HEK293 (cell line): ENCODE results near the gene DDRGK1.
"Not testable (repeated sequence)": the region's sequence is repeated elsewhere in the genome, so short reads cannot be mapped to it uniquely, and the experiment has no call there.

ENCODE experiments used
- CTCF ChIA-PET: fragments of 350-600 bp; formaldehyde crosslinking; extraction: SDS; loops from one replicate; lab custom pipeline; 2021; ENCODE audit warnings: antibody characterized with exemption; lab: Yijun Ruan, JAX
- POLR2A ChIA-PET: fragments of 300-600 bp; formaldehyde crosslinking; extraction: SDS; loops from one replicate; lab custom pipeline; 2020; ENCODE audit warnings: antibody characterized with exemption, inconsistent platforms; lab: Yijun Ruan, JAX
- H3K27ac ChIP-seq: fragments of 200-500 bp; sonication (Bioruptor generic); 2 replicates; pipeline ENCODE4 v1.5.1; 2014; ENCODE audit warnings: low read depth, low read length, control low read depth, inconsistent platforms; ENCODE audit errors: extremely low read depth
- H3K36me3 ChIP-seq, 2 experiments: fragments of 200-500 bp in 1 of 2; sonication (Bioruptor generic) in 1 of 2; 1 replicate in 1 of 2; 2 replicates in 1 of 2; pipeline ENCODE4 v1.5.1; 2014 to 2017; ENCODE audit warnings: inconsistent platforms in 2 of 2, low read length in 2 of 2; ENCODE audit not compliant: control insufficient read depth in 2 of 2, insufficient read depth in 1 of 2
- H3K4me1 ChIP-seq: fragments of 200-500 bp; sonication (Bioruptor generic); 2 replicates; pipeline ENCODE4 v1.5.1; 2014; ENCODE audit warnings: mild to moderate bottlenecking, low read length, inconsistent platforms; ENCODE audit not compliant: control insufficient read depth, insufficient read depth
- H3K4me3 ChIP-seq: 2 replicates; pipeline ENCODE4 v1.5.1; 2011; ENCODE audit warnings: low read depth, mild to moderate bottlenecking, control low read depth, low read length, moderate library complexity
- H3K9me3 ChIP-seq: fragments of 200-500 bp; sonication (Bioruptor generic); 2 replicates; pipeline ENCODE4 v1.5.1; 2014; ENCODE audit warnings: low read depth, low read length, inconsistent platforms; ENCODE audit not compliant: control insufficient read depth, insufficient read depth
- CTCF ChIP-seq: fragments of 450-650 bp; formaldehyde crosslinking; IDR thresholded peaks from 2 replicates; pipeline ENCODE4 v1.5.1; 2016; ENCODE audit warnings: missing biosample characterization, missing genetic modification characterization
- GLIS2 ChIP-seq: fragments of 450-650 bp; formaldehyde crosslinking; IDR thresholded peaks from 2 replicates; pipeline ENCODE4 v1.5.1; 2016; ENCODE audit warnings: missing biosample characterization, missing genetic modification characterization
- KLF17 ChIP-seq: fragments of 450-650 bp; formaldehyde crosslinking; IDR thresholded peaks from 2 replicates; pipeline ENCODE4 v1.5.1; 2016; ENCODE audit warnings: missing biosample characterization, missing genetic modification characterization
- PATZ1 ChIP-seq: fragments of 450-650 bp; formaldehyde crosslinking; IDR thresholded peaks from 2 replicates; pipeline ENCODE4 v1.5.1; 2016; ENCODE audit warnings: missing biosample characterization, missing genetic modification characterization
- SCRT1 ChIP-seq: fragments of 450-650 bp; formaldehyde crosslinking; IDR thresholded peaks from 2 replicates; pipeline ENCODE4 v1.5.1; 2016; ENCODE audit warnings: missing biosample characterization, missing genetic modification characterization, borderline replicate concordance
- SCRT2 ChIP-seq: fragments of 450-650 bp; formaldehyde crosslinking; IDR thresholded peaks from 2 replicates; pipeline ENCODE4 v1.5.1; 2016; ENCODE audit warnings: missing biosample characterization, missing genetic modification characterization
- TCF7L2 ChIP-seq: IDR thresholded peaks from 2 replicates; pipeline ENCODE4 v1.6.1; 2011; ENCODE audit warnings: low read depth, mild to moderate bottlenecking, inconsistent platforms, low read length, moderate library complexity, borderline replicate concordance
- ZFHX2 ChIP-seq: fragments of 450-650 bp; formaldehyde crosslinking; conservative IDR thresholded peaks from 2 replicates; pipeline ENCODE4 v1.5.1; 2016; ENCODE audit warnings: missing biosample characterization, missing genetic modification characterization
- ZFP41 ChIP-seq: fragments of 450-650 bp; formaldehyde crosslinking; IDR thresholded peaks from 2 replicates; pipeline ENCODE4 v1.5.1; 2016; ENCODE audit warnings: missing biosample characterization, missing genetic modification characterization, borderline replicate concordance
- ZIC2 ChIP-seq: fragments of 450-650 bp; formaldehyde crosslinking; IDR thresholded peaks from 2 replicates; pipeline ENCODE4 v1.5.1; 2016; ENCODE audit warnings: missing biosample characterization, missing genetic modification characterization
- ZNF121 ChIP-seq: fragments of 450-650 bp; formaldehyde crosslinking; IDR thresholded peaks from 2 replicates; pipeline ENCODE4 v1.5.1; 2016; ENCODE audit warnings: missing biosample characterization, missing genetic modification characterization
- ZNF398 ChIP-seq: fragments of 450-650 bp; formaldehyde crosslinking; IDR thresholded peaks from 2 replicates; pipeline ENCODE4 v1.5.1; 2017; ENCODE audit warnings: missing biosample characterization, missing genetic modification characterization
- ZNF561 ChIP-seq: fragments of 450-650 bp; IDR thresholded peaks from 2 replicates; pipeline ENCODE4 v1.5.1; 2018; ENCODE audit warnings: missing biosample characterization, missing genetic modification characterization, borderline replicate concordance
- ZNF571 ChIP-seq: fragments of 450-650 bp; formaldehyde crosslinking; IDR thresholded peaks from 2 replicates; pipeline ENCODE4 v1.5.0; 2017; ENCODE audit warnings: missing biosample characterization, missing genetic modification characterization
- ZNF645 ChIP-seq: fragments of 450-650 bp; formaldehyde crosslinking; IDR thresholded peaks from 2 replicates; pipeline ENCODE4; 2016; ENCODE audit warnings: missing biosample characterization, missing genetic modification characterization
- ZXDB ChIP-seq: fragments of 450-650 bp; formaldehyde crosslinking; IDR thresholded peaks from 2 replicates; pipeline ENCODE4 v1.5.1; 2016; ENCODE audit warnings: missing biosample characterization, missing genetic modification characterization

The DDRGK1 gene

GRCh38 chr20:3218307-3218988 lies 14.0 kb upstream of the DDRGK1 start (continued):
- peak; percentile 50; the same call in 1 of the 2 replicates for TF ChIP-seq KLF17 (tag by site-specific recombination)
- TF ChIP-seq ZIC2: peak; percentile 90
- TF ChIP-seq PATZ1 (tag by site-specific recombination): peak; percentile 77; the same call in 1 of the 2 replicates
- peak; percentile 94 for TF ChIP-seq ZFHX2 (tag by site-specific recombination)
- 0 out of 2 replicates have a peak, but pooled peaks have one; percentile 45 for TF ChIP-seq SCRT2
- peak; percentile 87 for TF ChIP-seq GLIS2 (tag by site-specific recombination)
- peak; percentile 93 for TF ChIP-seq CTCF

GRCh38 chr20:3215359-3215917 lies 11.0 kb upstream of the DDRGK1 start:
- H3K4me1 ChIP-seq, POLR2A ChIA-PET, H3K9me3 ChIP-seq, H3K27ac ChIP-seq, H3K4me3 ChIP-seq: not testable (repeated sequence)
- peak; percentile 64 for TF ChIP-seq ZNF121 (tag by site-specific recombination)
- H3K36me3 ChIP-seq: peaks cover 41 to 43% of the 10 kb centered on the region in 2 experiments; a peak in 2 of 3 replicates
- CTCF ChIA-PET: interaction anchor here (1.1 to 6.5 kb wide), 3 partner anchors 16 to 101 kb away, joined by 3 to 70 read pairs (median 5); no protein-coding TSS in a partner anchor

GRCh38 chr20:3213226-3213625 lies 8.7 kb upstream of the DDRGK1 start:
- Histone ChIP-seq H3K36me3 (peaks cover 24 to 31% of the 10 kb centered on the region in 2 experiments; a peak in 2 of 3 replicates), H3K27ac (no peak overlapping the region), H3K4me3 (no peak overlapping the region), H3K4me1 (peaks cover 9% of the 10 kb centered on the region)
- POLR2A ChIA-PET: interaction anchor here (0.6 kb wide), 1 partner anchor 53 kb away, joined by 4 read pairs; the partner anchor contains the start of genes FASTKD5 and UBOX5
- CTCF ChIA-PET: interaction anchor here (0.5 to 1.1 kb wide), 4 partner anchors 11 to 360 kb away, joined by 3 to 4 read pairs (median 3); no protein-coding TSS in a partner anchor
- TF ChIP-seq ZNF561 (tag by site-specific recombination): no peak
- no peak for TF ChIP-seq ZNF645 (tag by site-specific recombination)
- TF ChIP-seq ZFP41 (tag by site-specific recombination): no peak
- TF ChIP-seq SCRT1 (tag by site-specific recombination): no peak
- no peak for TF ChIP-seq ZNF398
- no peak for TF ChIP-seq ZNF571
- no peak for TF ChIP-seq ZXDB
- TF ChIP-seq TCF7L2: no peak
- TF ChIP-seq, all 188 proteins: peak for 0
- no peaks in the 10 kb centered on the region for H3K9me3 ChIP-seq
